Measurements from ENCODE around the gene CACNA1I.

The CACNA1I gene

DNA sequence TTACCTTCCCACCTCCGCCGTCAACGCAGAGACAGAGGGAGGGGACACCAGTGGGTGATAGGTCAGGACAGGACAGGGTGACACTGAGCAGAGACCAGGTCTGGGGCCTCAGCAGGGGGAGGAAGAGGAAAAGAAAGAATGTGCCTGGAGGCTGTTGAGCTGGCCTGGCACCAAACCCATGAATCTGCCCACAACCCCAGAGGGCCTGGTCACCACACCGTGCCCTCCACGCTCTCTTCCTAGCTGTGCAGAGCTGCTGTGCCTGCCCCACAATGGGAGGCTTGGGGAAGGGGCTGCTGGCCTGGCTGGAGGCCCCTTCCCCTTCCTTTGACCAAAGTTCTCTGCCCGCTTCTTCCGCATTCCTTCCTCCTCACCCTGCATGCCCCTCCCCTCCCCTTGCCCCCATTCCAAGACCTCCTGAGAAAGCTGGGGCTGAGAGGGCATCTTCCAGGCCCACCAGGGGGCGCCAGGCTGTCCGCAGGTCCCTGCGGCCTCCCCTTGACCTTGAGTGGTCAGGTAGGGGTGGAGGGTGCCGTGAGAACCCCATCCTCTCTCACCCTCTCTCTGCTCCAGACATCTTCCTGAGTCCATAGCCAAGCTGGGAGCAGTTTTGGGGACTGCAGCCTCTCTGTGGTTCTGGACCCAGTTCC lies 11.0 kb upstream of the CACNA1I start:
- Histone ChIP-seq H3K4me1 (peaks cover 0 to 22% (median 4%) of the 10 kb centered on the region in 10 experiments; a peak in 7 of 20 replicates), H3K4me3 (no peak overlapping the region)
- no peak for TF ChIP-seq Cebpa-rat (IDR thresholded peaks at IDR 0.05)

DNA sequence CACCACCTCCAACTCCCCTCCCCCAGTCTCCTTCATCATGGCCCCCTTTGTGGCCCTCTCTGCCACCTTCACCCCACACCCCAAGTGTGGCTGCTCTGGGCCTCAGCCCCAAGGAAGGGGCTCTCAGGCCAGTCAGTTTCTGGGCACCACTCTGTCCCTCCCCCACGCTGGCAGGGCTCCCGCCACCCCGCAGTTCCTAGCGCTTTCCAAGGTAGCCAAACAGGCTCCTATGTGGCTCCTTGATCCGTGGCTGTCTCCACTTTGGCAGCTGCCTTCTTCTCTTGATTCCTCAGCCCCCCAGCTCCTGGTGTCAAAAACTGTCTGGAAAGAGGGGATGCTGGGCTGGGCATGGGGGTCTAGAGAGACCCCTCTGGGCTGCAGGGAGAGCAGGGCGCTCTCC lies 10.4 kb upstream of the CACNA1I start:
- no peak overlapping the region for H3K4me2 ChIP-seq
- H3K27me3 ChIP-seq = peaks cover 47 to 66% (median 56%) of the 10 kb centered on the region in 11 experiments
- H3K9ac ChIP-seq = no peak overlapping the region
- H4K20me1 ChIP-seq = peaks cover 0 to 53% (median 7%) of the 10 kb centered on the region in 11 experiments; a peak in 12 of 22 replicates
- H3K36me3 ChIP-seq = no peaks in the 10 kb centered on the region
- no peak overlapping the region for H3K27ac ChIP-seq
- no peak overlapping the region for H3K4me3 ChIP-seq
- no peak for TF ChIP-seq Cebpa-rat (IDR thresholded peaks at IDR 0.05)
- no peaks in the 10 kb centered on the region for H3K9me3 ChIP-seq (replicated peaks in 1 of 11)
- H3K4me1 ChIP-seq = peaks cover 0 to 22% (median 4%) of the 10 kb centered on the region in 10 experiments; a peak in 7 of 20 replicates

More for the DNA sequence above, 11.0 kb upstream of the CACNA1I start:
- H3K9me3 ChIP-seq (replicated peaks in 1 of 11) = no peaks in the 10 kb centered on the region
- no peak overlapping the region for H3K9ac ChIP-seq
- peak overlapping the region in 4 of 11 experiments; percentile 13 to 34 (median 26); a peak in 3 of 22 replicates for H3K4me2 ChIP-seq
- no peaks in the 10 kb centered on the region for H3K36me3 ChIP-seq
- peaks cover 47 to 69% (median 60%) of the 10 kb centered on the region in 11 experiments for H3K27me3 ChIP-seq
- peaks cover 0 to 53% (median 7%) of the 10 kb centered on the region in 11 experiments; a peak in 12 of 22 replicates for H4K20me1 ChIP-seq
- no peak overlapping the region for H3K27ac ChIP-seq

DNA sequence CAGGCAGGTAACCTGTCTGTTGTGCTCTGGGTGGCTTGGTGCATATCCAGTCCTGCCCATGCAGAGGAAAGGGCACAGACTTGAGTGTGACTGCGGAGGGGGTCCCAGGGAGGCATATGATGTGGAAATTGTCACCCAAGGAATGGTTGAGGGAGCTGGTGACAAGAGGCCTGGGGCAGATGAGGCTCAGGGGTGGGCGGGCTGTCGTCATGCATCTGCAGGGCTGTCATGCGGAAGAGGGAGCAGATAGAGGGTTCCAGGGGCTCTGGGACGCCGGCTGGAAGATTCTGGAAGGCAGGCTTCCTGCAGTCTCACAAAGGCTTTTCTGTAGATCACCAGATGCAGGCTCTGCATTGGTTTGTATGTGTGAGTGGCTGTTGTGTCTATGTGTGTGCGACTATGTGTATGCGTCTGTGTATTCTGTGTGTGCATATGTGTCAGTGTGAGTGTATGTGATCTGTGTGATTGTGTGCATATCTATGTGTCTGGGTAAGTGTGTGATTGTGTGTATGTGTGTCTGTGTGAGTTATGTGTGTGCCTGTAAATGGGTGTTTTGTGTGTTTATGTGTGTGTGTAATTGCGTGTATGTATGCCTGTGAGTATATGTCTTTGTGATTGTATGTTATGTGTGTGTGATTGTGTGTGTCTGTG lies 7.6 kb upstream of the CACNA1I start:
- Histone ChIP-seq H3K4me2 (peak overlapping the region in 1 of 11 experiments; percentile 20; a peak in 1 of 22 replicates), H3K36me3 (no peaks in the 10 kb centered on the region), H3K4me1 (peaks cover 9 to 35% (median 17%) of the 10 kb centered on the region in 10 experiments), H3K9ac (no peak overlapping the region), H3K4me3 (no peak overlapping the region), H3K27ac (no peak overlapping the region), H3K9me3 (replicated peaks in 1 of 11) (peaks cover 0 to 9% (median 0%) of the 10 kb centered on the region in 11 experiments; a peak in 1 of 22 replicates), H3K27me3 (peaks cover 23 to 37% (median 28%) of the 10 kb centered on the region in 11 experiments), H4K20me1 (peaks cover 0 to 39% (median 0%) of the 10 kb centered on the region in 11 experiments; a peak in 8 of 22 replicates)
- TF ChIP-seq Cebpa-rat (IDR thresholded peaks at IDR 0.05) = no peak

DNA sequence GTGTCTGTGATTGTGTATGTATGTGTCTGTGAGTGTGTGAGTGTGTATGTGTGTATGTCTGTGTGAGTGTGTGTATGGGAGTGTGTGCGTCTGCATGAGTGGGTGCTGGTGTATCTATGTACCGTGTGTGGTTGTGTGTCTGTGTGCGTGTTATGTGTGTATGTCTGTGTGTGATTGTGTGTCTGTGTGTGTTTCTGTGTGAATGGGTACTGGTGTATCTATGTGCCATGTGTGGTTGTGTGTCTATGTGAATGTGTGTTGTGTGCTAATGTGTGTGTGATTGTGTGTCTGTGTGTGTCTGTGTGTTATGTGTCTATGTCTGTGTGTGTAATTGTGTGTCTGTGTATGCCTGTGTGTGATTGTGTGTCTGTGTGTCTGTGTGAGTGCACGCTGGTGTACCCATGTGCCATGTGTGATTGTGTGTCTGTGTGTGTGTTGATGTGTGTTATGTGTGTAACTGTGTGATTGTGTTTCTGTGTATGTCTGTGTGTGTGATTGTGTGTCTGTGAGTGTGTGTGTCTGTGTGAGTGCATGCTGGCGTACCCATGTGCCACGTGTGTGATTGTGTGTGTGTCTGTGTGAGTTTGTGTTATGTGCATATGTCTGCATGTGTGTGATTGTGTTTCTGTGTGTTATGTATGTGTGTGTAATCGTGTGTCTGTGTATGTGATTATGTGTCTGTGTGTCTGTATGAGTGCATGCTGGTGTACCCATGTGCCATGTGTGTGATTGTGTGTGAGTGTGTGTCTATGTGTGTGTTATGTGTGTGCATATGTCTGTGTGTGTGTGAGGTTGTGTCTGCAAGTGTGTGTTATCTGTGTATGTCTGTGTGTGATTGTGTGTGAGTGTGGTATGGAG lies 6.8 kb upstream of the CACNA1I start:
- Histone ChIP-seq H3K36me3 (no peaks in the 10 kb centered on the region), H3K9me3 (replicated peaks in 1 of 11) (peaks cover 0 to 9% (median 0%) of the 10 kb centered on the region in 11 experiments; a peak in 1 of 22 replicates), H3K4me3 (no peak overlapping the region), H3K27ac (no peak overlapping the region), H3K9ac (no peak overlapping the region), H3K4me1 (peaks cover 11 to 39% (median 26%) of the 10 kb centered on the region in 10 experiments), H4K20me1 (peaks cover 0 to 32% (median 0%) of the 10 kb centered on the region in 11 experiments; a peak in 3 of 22 replicates), H3K27me3 (peaks cover 14 to 29% (median 20%) of the 10 kb centered on the region in 11 experiments), H3K4me2 (no peak overlapping the region)
- TF ChIP-seq Cebpa-rat (IDR thresholded peaks at IDR 0.05) = no peak

DNA sequence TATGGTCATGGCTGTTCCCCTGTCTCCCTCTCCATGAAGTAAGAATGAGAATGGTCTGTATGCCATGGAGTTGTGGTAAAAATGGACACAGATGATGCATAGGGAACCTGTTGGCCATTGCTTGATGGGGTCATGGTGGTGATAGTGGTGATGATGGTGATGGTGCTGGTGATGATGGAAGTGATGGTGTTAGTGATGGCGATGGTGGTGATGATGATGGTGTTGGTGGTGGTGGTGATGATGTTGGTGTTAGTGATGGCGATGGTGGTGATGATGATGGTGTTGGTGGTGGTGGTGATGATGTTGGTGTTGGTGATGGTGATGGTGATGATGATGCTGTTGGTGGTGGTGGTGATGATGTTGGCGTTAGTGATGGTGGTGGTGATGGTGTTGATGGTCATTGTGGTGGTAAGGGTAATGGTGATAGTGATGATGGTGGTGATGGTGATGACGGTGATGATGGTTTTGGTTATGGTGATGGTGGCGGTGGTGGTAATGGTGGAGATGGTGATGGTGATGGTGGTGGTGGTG lies 5.1 kb upstream of the CACNA1I start:
- Histone ChIP-seq H4K20me1 (peaks cover 0 to 17% (median 0%) of the 10 kb centered on the region in 11 experiments; a peak in 1 of 22 replicates), H3K4me2 (no peak overlapping the region), H3K36me3 (no peaks in the 10 kb centered on the region), H3K4me3 (no peak overlapping the region), H3K9me3 (replicated peaks in 1 of 11) (peaks cover 0 to 14% (median 4%) of the 10 kb centered on the region in 11 experiments; a peak in 6 of 22 replicates), H3K9ac (no peak overlapping the region), H3K4me1 (peaks cover 11 to 47% (median 34%) of the 10 kb centered on the region in 10 experiments), H3K27ac (no peak overlapping the region), H3K27me3 (peaks cover 0 to 12% (median 4%) of the 10 kb centered on the region in 11 experiments; a peak in 10 of 22 replicates)
- TF ChIP-seq Cebpa-rat (IDR thresholded peaks at IDR 0.05) = no peak

DNA sequence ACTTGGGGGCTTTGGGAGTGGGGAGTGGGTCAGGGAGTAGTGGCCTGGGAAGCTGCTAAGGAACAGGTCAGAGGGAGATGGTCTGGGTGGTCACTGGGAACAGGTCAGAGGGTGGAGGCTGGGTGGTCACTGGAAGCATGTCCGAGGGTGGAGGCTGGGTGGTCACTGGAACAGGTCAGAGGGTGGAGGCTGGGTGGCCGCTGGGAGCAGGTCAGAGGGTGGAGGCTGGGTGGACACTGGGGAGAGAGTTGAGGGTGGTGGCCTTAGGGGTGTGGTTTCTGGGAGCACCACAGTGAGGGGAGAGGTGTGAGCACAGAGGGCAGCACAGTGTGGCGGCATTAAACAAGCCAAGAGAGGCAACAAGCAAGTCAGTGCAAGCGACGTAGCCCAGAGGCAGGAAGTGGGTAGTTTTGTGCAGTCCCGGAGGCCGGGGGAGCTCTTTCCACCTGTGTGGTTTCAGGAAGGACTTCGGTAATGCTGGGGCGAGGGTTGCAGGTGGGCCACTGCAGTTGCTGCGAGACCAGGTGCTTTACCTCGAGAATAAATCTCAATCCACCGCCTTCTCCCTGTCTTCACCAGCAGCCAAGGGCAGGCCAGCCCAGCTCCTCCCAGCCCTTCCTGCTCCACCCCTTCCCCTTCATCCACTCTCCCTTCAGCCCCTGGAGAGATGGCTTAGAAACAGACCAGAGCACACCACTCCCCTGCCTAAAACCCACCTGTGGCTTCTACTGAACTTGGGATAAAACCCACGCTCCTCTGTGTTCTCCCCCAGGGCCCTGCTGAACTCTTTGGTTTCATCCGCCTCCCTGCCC lies 3.2 kb upstream of the CACNA1I start:
- H3K9ac ChIP-seq = peak overlapping the region in 9 of 11 experiments; percentile 3 to 56 (median 23); a peak in 10 of 22 replicates
- H3K4me1 ChIP-seq = peaks cover 11 to 55% (median 35%) of the 10 kb centered on the region in 10 experiments
- H3K4me2 ChIP-seq = peak overlapping the region; percentile 64 to 93 (median 81)
- H3K4me3 ChIP-seq = peak overlapping the region in 4 of 10 experiments; percentile 24 to 56 (median 42); a peak in 6 of 20 replicates
- peaks cover 0 to 14% (median 4%) of the 10 kb centered on the region in 11 experiments; a peak in 6 of 22 replicates for H3K9me3 ChIP-seq (replicated peaks in 1 of 11)
- H4K20me1 ChIP-seq = 0 out of 22 replicates have a peak, but pooled peaks cover 0 to 5% (median 0%) of the 10 kb centered on the region in 11 experiments
- no peaks in the 10 kb centered on the region for H3K27me3 ChIP-seq
- no peak for TF ChIP-seq Cebpa-rat (IDR thresholded peaks at IDR 0.05)
- no peaks in the 10 kb centered on the region for H3K36me3 ChIP-seq
- H3K27ac ChIP-seq = peak overlapping the region in 9 of 11 experiments; percentile 9 to 52 (median 44); a peak in 15 of 22 replicates

DNA sequence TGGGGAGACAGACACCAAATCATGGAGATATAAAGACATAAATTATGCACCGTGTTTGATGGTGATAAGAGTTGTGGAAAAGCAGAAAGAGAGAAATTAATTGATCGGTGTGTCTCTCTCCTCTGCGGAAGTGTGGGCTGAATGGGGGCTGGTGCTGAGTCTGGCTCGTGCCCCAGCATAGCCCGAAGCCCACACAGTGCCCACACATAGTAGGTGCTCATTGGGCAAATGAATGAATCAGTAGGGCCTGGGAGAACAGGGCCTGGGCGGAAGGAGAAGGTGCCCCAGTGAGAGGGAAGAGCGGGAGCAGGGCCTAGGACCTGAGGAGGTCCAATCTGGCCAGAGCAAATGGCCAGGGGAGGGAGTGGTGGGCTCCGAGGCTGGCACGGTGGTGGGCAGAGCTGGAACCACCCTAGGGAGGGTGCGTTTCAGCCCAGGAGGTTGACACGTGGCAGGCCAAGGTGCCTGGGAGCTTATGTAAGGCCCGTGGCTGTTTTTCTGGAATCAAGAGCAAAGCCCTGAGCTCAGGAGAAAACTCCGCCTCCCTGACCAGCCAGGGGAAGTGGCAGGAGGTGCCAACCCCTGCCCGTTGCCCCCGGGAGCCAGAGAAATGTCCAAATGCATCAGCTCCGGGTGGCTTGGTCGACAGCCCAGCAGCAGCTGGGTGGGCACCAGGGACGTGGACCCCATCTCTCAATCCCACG lies 2.1 kb upstream of the CACNA1I start:
- Histone ChIP-seq H3K27ac (peak overlapping the region in 3 of 11 experiments; percentile 2 to 46 (median 4); a peak in 3 of 22 replicates), H3K4me3 (0 out of 20 replicates have a peak overlapping the region, but pooled peaks of 1 of the 10 experiments have one; percentile 24), H3K4me2 (peak overlapping the region; percentile 64 to 93 (median 81)), H3K9me3 (replicated peaks in 1 of 11) (peaks cover 0 to 14% (median 4%) of the 10 kb centered on the region in 11 experiments; a peak in 6 of 22 replicates), H3K9ac (peak overlapping the region in 4 of 11 experiments; percentile 3 to 41 (median 16); a peak in 4 of 22 replicates), H3K36me3 (no peaks in the 10 kb centered on the region), H3K27me3 (no peaks in the 10 kb centered on the region), H3K4me1 (peaks cover 11 to 48% (median 35%) of the 10 kb centered on the region in 10 experiments), H4K20me1 (no peaks in the 10 kb centered on the region)
- TF ChIP-seq Cebpa-rat (IDR thresholded peaks at IDR 0.05) = no peak

Measured in BLaER1 treated with 17β-estradiol and CSF1 and Interleukin-3, amounts not matched to agents 10 nM and 100 nM (cell line).